Prostate gland (tissue), 2 donors: Measurements from ENCODE around the gene DVL3.

Experiments
- POLR2A ChIP-seq: fragments of 450-650 bp; IDR thresholded peaks from one replicate; pipeline ENCODE4 v1.6.1; 2016; ENCODE audit warnings: antibody characterized with exemption, mild to moderate bottlenecking
- POLR2AphosphoS5 ChIP-seq: sonication (generic); formaldehyde crosslinking; IDR thresholded peaks from one replicate; pipeline ENCODE4 v1.6.1; 2017; ENCODE audit warnings: antibody characterized with exemption
- TF ChIP-seq, protein P1 (sequence below), 4 experiments: fragments of 200-600 bp in 2 of 4; fragments of 450-650 bp in 2 of 4; sonication (generic) in 2 of 4; IDR thresholded peaks; 1 replicate in 3 of 4; 2 replicates in 1 of 4; pipeline ENCODE4 v1.5.1; 2016 to 2019; ENCODE audit warnings: antibody characterized with exemption in 4 of 4, mild to moderate bottlenecking in 2 of 4, moderate library complexity in 2 of 4

- TF ChIP-seq, protein P1, sequence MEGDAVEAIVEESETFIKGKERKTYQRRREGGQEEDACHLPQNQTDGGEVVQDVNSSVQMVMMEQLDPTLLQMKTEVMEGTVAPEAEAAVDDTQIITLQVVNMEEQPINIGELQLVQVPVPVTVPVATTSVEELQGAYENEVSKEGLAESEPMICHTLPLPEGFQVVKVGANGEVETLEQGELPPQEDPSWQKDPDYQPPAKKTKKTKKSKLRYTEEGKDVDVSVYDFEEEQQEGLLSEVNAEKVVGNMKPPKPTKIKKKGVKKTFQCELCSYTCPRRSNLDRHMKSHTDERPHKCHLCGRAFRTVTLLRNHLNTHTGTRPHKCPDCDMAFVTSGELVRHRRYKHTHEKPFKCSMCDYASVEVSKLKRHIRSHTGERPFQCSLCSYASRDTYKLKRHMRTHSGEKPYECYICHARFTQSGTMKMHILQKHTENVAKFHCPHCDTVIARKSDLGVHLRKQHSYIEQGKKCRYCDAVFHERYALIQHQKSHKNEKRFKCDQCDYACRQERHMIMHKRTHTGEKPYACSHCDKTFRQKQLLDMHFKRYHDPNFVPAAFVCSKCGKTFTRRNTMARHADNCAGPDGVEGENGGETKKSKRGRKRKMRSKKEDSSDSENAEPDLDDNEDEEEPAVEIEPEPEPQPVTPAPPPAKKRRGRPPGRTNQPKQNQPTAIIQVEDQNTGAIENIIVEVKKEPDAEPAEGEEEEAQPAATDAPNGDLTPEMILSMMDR (IDR thresholded peaks at IDR 0.05) = no peak
- no peak for TF ChIP-seq POLR2A
- TF ChIP-seq POLR2AphosphoS5 = no peak
Measured at GRCh38 chr3:184181596-184181995, 26.4 kb downstream of the DVL3 start.
